GM10266 (cell line): ENCODE data around the gene NCKAP5.

Experiments
- DNase-seq: peaks from one replicate; pipeline ENCODE4 v3.0.0; 2012; ENCODE audit errors: extremely low spot score
- TF ChIP-seq, protein P1 (sequence below): IDR thresholded peaks from 2 replicates; pipeline ENCODE4 v1.5.1; 2012; ENCODE audit warnings: mild to moderate bottlenecking, low read depth; ENCODE audit not compliant: control insufficient read depth, insufficient read depth; ENCODE audit errors: missing control alignments

The NCKAP5 gene

GRCh38 chr2:132760405-132760804, 807.9 kb downstream of the NCKAP5 start:
- TF ChIP-seq, protein P1, sequence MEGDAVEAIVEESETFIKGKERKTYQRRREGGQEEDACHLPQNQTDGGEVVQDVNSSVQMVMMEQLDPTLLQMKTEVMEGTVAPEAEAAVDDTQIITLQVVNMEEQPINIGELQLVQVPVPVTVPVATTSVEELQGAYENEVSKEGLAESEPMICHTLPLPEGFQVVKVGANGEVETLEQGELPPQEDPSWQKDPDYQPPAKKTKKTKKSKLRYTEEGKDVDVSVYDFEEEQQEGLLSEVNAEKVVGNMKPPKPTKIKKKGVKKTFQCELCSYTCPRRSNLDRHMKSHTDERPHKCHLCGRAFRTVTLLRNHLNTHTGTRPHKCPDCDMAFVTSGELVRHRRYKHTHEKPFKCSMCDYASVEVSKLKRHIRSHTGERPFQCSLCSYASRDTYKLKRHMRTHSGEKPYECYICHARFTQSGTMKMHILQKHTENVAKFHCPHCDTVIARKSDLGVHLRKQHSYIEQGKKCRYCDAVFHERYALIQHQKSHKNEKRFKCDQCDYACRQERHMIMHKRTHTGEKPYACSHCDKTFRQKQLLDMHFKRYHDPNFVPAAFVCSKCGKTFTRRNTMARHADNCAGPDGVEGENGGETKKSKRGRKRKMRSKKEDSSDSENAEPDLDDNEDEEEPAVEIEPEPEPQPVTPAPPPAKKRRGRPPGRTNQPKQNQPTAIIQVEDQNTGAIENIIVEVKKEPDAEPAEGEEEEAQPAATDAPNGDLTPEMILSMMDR, result no peak
- DNase-seq, result no peak

GRCh38 chr2:132758995-132759394, 809.3 kb downstream of the NCKAP5 start:
- DNase-seq, result no peak
- TF ChIP-seq, protein P1, result no peak

GRCh38 chr2:132757676-132758075, 810.6 kb downstream of the NCKAP5 start:
- TF ChIP-seq, protein P1, result no peak
- DNase-seq, result no peak

GRCh38 chr2:132757002-132757589, 811.2 kb downstream of the NCKAP5 start:
- DNase-seq, result no peak
- TF ChIP-seq, protein P1, result no peak

DNA sequence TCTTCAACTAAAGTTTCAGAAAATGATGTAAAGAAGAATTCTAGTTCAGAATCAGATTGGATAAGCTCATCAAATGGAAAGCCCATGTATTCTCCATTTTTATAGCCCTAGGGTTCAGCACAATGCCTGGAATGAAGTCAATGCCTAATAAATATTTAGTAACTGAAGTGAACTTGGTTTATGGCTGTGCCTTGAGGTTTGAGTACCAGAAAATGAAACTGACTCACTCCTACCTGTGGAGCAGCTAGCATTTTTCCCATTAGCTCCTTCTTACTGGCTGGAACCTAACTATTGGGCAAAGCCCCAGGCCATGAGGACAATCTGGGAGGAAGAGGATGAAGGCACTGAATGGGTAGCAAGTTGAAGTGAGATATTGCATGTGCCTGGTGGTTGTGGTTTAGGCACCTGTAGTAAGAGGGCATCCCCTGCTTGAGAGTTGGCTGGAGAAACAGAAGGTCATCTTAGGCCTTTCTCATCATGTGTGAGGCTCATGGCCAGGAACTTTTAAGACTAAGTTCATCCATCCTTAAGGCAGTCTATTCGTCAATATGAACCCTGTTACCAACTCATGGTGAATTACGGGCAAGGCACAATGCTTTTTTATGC, 813.3 kb downstream of the NCKAP5 start:
- TF ChIP-seq, protein P1, result no peak
- no peak for DNase-seq

GRCh38 chr2:132754392-132754791, 813.9 kb downstream of the NCKAP5 start:
- TF ChIP-seq, protein P1, result no peak
- no peak for DNase-seq

DNA sequence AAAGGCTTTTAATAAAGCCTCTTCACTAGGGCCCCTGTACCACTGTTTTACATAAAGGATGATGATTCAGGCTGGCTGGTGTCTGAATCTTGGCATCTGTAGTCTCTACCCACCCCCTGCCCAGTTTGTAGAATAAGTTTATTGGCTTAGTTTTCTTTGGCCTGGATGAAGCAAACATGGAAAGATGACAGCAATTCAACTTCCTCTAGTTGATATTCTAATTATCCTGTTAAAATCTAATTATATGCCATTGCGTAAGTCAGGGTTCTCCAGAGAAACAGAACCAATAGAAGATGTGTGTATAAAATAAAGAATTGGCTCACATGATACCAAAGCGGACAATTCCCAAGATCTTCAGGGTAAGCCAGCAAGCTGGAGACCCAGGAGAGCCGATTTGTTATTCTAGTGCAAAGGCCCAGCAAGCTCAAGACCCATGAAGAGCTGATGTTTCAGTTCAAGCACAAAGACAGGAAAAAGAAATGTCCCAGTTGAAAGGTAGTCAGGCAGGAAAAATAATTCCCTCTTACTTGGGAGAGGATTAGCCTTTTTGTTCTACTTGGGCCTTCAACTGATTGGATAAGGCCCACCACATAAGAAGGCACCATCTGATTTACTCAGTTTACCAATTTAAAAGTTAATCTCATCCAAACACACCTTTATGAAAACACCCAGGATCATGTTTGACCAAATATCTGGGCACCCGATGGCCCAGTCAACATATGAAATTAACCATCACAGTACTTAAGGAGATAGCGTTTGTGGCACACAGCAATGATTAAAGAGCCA, 815.6 kb downstream of the NCKAP5 start:
- no peak for DNase-seq
- TF ChIP-seq, protein P1, result no peak
